ENCODE measurements around the gene HYDIN.

The HYDIN gene

GRCh38 chr16:70809392-70810060, 421.0 kb downstream of the HYDIN start:
- DNase-seq, result no peak

- no peak for DNase-seq
Observed at GRCh38 chr16:70808371-70808770, 422.2 kb downstream of the HYDIN start.

- DNase-seq, result no peak
Observed at GRCh38 chr16:70805787-70806186, 424.7 kb downstream of the HYDIN start.

GRCh38 chr16:70805380-70805779, 425.1 kb downstream of the HYDIN start:
- no peak for DNase-seq

- no peak for DNase-seq
Observed at GRCh38 chr16:70804734-70805169, 425.8 kb downstream of the HYDIN start.

GRCh38 chr16:70804153-70804733, 426.3 kb downstream of the HYDIN start:
- no peak for DNase-seq

GRCh38 chr16:70803319-70803718, 427.2 kb downstream of the HYDIN start:
- no peak for DNase-seq

- no peak for DNase-seq
Observed at GRCh38 chr16:70801611-70802010, 428.9 kb downstream of the HYDIN start.

GRCh38 chr16:70800781-70801480, 429.6 kb downstream of the HYDIN start, which contains the start of gene VAC14:
Gene VAC14 (minus strand): TSS chr16:70801158. CDS start chr16:70800900, 258 bp downstream.
- peak; percentile 86 to 98 (median 95) for DNase-seq

- no peak for DNase-seq
Observed at GRCh38 chr16:70800311-70800710, 430.2 kb downstream of the HYDIN start.

- no peak for DNase-seq
Observed at GRCh38 chr16:70796301-70796700, 434.2 kb downstream of the HYDIN start.

GRCh38 chr16:70795296-70795912, 435.1 kb downstream of the HYDIN start:
- no peak for DNase-seq

GRCh38 chr16:70793851-70794502, 436.5 kb downstream of the HYDIN start:
- no peak for DNase-seq

- no peak for DNase-seq
Observed at GRCh38 chr16:70790815-70791214, 439.7 kb downstream of the HYDIN start.

- no peak for DNase-seq
Observed at GRCh38 chr16:70789595-70790447, 440.7 kb downstream of the HYDIN start.

- no peak for DNase-seq
Observed at GRCh38 chr16:70788668-70789594, 441.6 kb downstream of the HYDIN start.

GRCh38 chr16:70786020-70786755, 444.3 kb downstream of the HYDIN start:
- DNase-seq, result no peak

- DNase-seq, result no peak
Observed at GRCh38 chr16:70784692-70785555, 445.6 kb downstream of the HYDIN start.

- no peak for DNase-seq
Observed at GRCh38 chr16:70782237-70782636, 448.3 kb downstream of the HYDIN start.

Data from activated naive CD4-positive, alpha-beta T cell (primary cell).